Measurements from ENCODE around the gene DPP4.
A peak's percentile ranks its signal among the peaks of the same experiment; 100 is the strongest.

The DPP4 gene

GRCh38 chr2:161952783-161953191 is 121.2 kb downstream of the DPP4 start:
- no peak for DNase-seq

- no peak for DNase-seq
Observed at GRCh38 chr2:161947836-161948235, 126.2 kb downstream of the DPP4 start.

- no peak for DNase-seq
Observed at GRCh38 chr2:161947406-161947805, 126.6 kb downstream of the DPP4 start.

GRCh38 chr2:161946489-161947107 is 127.4 kb downstream of the DPP4 start:
- DNase-seq: peak in 1 of 2 donors; percentile 48

- DNase-seq: no peak
Observed at GRCh38 chr2:161943011-161943410, 131.0 kb downstream of the DPP4 start.
